ENCODE results near the gene FAM89B.

Gene FAM89B

DNA sequence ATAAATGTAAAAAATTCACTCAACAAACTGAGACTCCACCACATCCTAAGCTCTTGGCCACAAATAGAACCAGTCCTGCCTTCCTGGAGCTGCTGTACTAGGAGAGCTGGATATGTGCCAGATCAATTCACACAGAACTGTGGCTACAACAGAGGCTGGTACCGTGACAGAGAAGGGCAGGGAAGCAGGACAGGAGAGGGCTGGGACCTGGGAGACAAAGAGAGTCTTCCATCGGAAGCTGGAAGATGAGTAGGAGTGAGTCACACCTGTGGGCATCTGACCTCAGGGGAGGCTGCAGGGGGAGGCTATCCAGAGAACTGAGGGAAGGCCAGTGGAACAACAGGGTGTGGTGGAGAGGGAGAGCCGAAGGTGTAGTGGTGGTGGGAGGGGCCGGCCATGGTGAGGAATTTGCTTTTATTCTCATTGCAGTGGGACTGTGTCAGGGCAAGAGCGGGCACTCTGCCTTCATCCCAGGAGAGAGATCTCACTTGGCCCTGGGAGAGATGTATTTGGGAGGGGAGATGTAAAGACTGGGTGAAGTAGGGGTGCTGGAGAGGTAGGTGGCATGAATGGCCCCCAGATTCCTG, 12.3 kb upstream of the FAM89B start:
- no peak overlapping the region for H3K9ac ChIP-seq (ENCODE audit: low read length)
- TF ChIP-seq, protein P1, sequence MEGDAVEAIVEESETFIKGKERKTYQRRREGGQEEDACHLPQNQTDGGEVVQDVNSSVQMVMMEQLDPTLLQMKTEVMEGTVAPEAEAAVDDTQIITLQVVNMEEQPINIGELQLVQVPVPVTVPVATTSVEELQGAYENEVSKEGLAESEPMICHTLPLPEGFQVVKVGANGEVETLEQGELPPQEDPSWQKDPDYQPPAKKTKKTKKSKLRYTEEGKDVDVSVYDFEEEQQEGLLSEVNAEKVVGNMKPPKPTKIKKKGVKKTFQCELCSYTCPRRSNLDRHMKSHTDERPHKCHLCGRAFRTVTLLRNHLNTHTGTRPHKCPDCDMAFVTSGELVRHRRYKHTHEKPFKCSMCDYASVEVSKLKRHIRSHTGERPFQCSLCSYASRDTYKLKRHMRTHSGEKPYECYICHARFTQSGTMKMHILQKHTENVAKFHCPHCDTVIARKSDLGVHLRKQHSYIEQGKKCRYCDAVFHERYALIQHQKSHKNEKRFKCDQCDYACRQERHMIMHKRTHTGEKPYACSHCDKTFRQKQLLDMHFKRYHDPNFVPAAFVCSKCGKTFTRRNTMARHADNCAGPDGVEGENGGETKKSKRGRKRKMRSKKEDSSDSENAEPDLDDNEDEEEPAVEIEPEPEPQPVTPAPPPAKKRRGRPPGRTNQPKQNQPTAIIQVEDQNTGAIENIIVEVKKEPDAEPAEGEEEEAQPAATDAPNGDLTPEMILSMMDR (IDR thresholded peaks at IDR 0.05; ENCODE audit: insufficient read depth, low read length, poor library complexity, severe bottlenecking): no peak
- no peak for TF ChIP-seq EZH2phosphoT487 (conservative IDR thresholded peaks at IDR 0.05; ENCODE audit: low read length)
- no peaks in the 10 kb centered on the region for H4K20me1 ChIP-seq (ENCODE audit: low read depth, low read length)
- H3K9me2 ChIP-seq (replicated peaks; ENCODE audit: insufficient read depth, low read length): no peaks in the 10 kb centered on the region
- H3K79me2 ChIP-seq (ENCODE audit: insufficient read depth, low read length): no peaks in the 10 kb centered on the region
- H3K4me2 ChIP-seq (ENCODE audit: low read depth, low read length, poor library complexity, severe bottlenecking): no peak overlapping the region
- no peak overlapping the region for H2AFZ ChIP-seq (ENCODE audit: low read depth, low read length, severe bottlenecking)
- H3K27me3 ChIP-seq (ENCODE audit: low read length): no peaks in the 10 kb centered on the region
- no peaks in the 10 kb centered on the region for H3K36me3 ChIP-seq (ENCODE audit: low read length)
- H3K9me3 ChIP-seq (ENCODE audit: insufficient read depth, low read length): no peaks in the 10 kb centered on the region
- no peak overlapping the region for H3K27ac ChIP-seq (ENCODE audit: low read depth, low read length)
- no peaks in the 10 kb centered on the region for H3F3A ChIP-seq (ENCODE audit: insufficient read depth)
- no peak overlapping the region for H3K4me3 ChIP-seq (ENCODE audit: insufficient read depth, low read length, poor library complexity, severe bottlenecking)

DNA sequence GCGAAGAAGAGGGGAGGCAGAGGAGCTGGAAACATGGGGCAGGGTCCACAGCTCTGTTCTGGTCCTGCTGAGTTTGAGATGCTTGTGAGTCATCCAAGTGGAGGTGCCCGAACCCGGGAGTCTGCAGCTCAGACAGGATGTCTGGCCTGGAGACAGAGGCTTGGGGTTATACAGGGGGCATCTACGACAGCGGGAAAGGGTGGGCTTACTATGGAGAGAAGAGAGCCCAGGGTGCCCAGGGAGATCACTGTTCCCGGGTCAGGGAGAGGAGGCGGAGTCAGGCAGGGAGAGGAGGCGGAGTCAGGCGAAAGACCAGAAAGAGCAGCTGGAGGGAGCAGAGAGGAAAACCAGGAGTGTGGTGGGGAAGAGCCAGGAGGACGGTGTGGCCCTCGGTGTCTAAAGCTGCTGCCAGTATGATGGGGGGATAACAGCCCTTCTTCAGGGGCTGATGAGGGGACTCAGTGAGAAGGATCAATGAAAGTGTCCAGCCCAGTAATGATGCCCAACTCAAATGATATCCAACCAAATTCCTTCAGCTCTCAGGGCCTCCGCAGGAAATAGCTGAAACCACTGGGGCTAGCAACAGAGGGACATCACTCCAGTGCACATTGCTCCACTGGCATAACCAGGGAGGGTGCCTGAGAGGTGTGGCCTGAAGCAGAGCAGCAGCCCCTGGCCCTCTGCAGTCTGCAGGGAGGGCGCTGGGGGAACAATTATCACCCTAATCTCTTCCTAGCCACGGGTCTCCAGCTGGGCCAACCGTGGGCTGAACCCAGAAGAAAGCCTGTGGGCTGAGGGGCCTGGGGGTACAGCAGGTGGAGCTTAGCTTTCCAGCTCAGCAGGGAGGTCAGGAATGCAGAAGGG, 11.6 kb upstream of the FAM89B start:
- no peaks in the 10 kb centered on the region for H3K79me2 ChIP-seq (ENCODE audit: insufficient read depth, low read length)
- no peaks in the 10 kb centered on the region for H3K27me3 ChIP-seq (ENCODE audit: low read length)
- no peaks in the 10 kb centered on the region for H4K20me1 ChIP-seq (ENCODE audit: low read depth, low read length)
- no peak overlapping the region for H3K4me2 ChIP-seq (ENCODE audit: low read depth, low read length, poor library complexity, severe bottlenecking)
- TF ChIP-seq, protein P1 (IDR thresholded peaks at IDR 0.05; ENCODE audit: insufficient read depth, low read length, poor library complexity, severe bottlenecking): no peak
- TF ChIP-seq EZH2phosphoT487 (conservative IDR thresholded peaks at IDR 0.05; ENCODE audit: low read length): no peak
- no peaks in the 10 kb centered on the region for H3K9me3 ChIP-seq (ENCODE audit: insufficient read depth, low read length)
- H2AFZ ChIP-seq (ENCODE audit: low read depth, low read length, severe bottlenecking): no peak overlapping the region
- H3K9me2 ChIP-seq (replicated peaks; ENCODE audit: insufficient read depth, low read length): no peaks in the 10 kb centered on the region
- H3K4me3 ChIP-seq (ENCODE audit: insufficient read depth, low read length, poor library complexity, severe bottlenecking): no peak overlapping the region
- no peaks in the 10 kb centered on the region for H3K36me3 ChIP-seq (ENCODE audit: low read length)
- no peak overlapping the region for H3K27ac ChIP-seq (ENCODE audit: low read depth, low read length)
- H3K9ac ChIP-seq (ENCODE audit: low read length): no peak overlapping the region
- no peaks in the 10 kb centered on the region for H3F3A ChIP-seq (ENCODE audit: insufficient read depth)

DNA sequence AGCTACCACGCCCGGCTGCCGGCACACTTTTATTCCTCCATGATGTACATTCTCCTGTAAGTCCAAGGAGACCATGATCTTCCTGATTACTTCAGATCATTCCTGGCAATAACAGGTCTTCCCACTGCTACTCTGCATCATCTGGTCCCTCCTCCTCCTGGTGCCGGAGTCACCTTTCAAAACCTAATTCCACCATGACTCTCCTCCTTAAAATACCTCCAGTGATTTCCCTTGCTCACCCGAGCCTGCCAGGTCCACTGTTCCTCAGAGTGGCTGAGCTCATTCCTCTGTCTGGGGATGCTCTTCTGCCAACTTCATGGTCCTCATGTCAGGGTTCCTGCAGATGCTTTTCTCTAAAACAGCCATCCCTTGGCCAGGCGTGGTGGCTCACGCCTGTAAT, 10.3 kb upstream of the FAM89B start:
- no peak overlapping the region for H3K27ac ChIP-seq (ENCODE audit: low read depth, low read length)
- no peaks in the 10 kb centered on the region for H4K20me1 ChIP-seq (ENCODE audit: low read depth, low read length)
- H3K4me3 ChIP-seq (ENCODE audit: insufficient read depth, low read length, poor library complexity, severe bottlenecking): no peak overlapping the region
- no peak for TF ChIP-seq EZH2phosphoT487 (conservative IDR thresholded peaks at IDR 0.05; ENCODE audit: low read length)
- TF ChIP-seq, protein P1 (IDR thresholded peaks at IDR 0.05; ENCODE audit: insufficient read depth, low read length, poor library complexity, severe bottlenecking): no peak
- no peak overlapping the region for H3K9ac ChIP-seq (ENCODE audit: low read length)
- H3K4me2 ChIP-seq (ENCODE audit: low read depth, low read length, poor library complexity, severe bottlenecking): no peak overlapping the region
- H2AFZ ChIP-seq (ENCODE audit: low read depth, low read length, severe bottlenecking): no peak overlapping the region
- no peaks in the 10 kb centered on the region for H3K36me3 ChIP-seq (ENCODE audit: low read length)
- no peaks in the 10 kb centered on the region for H3K79me2 ChIP-seq (ENCODE audit: insufficient read depth, low read length)
- H3K27me3 ChIP-seq (ENCODE audit: low read length): no peaks in the 10 kb centered on the region
- no peaks in the 10 kb centered on the region for H3K9me3 ChIP-seq (ENCODE audit: insufficient read depth, low read length)
- no peaks in the 10 kb centered on the region for H3K9me2 ChIP-seq (replicated peaks; ENCODE audit: insufficient read depth, low read length)
- H3F3A ChIP-seq (ENCODE audit: insufficient read depth): no peaks in the 10 kb centered on the region

Data from SU-DHL-6 (cell line).